Esophagus muscularis mucosa (tissue), 4 donors: Measurements from ENCODE around the gene TTC33. TPM values are rescaled to one million over a fixed set of nuclear protein-coding genes. Genes with fewer than 3 reads are reported as not detected.
"Not testable (repeated sequence)": the region's sequence is repeated elsewhere in the genome, so short reads cannot be mapped to it uniquely, and the experiment has no call there.

Experiments used
- DNase-seq: peaks from one replicate; pipeline ENCODE4 v3.0.0-alpha.2; 2017; ENCODE audit errors: extremely low spot score
- H3K27ac ChIP-seq, 4 donors: fragments of 200-600 bp; sonication (generic); replicated peaks in 1 of 4; 1 replicate in 3 of 4; 2 replicates in 1 of 4; pipeline ENCODE4 v1.5.1; 2016 to 2019; ENCODE audit warnings: mild to moderate bottlenecking in 1 of 4
- H3K27me3 ChIP-seq, 4 donors: fragments of 200-600 bp; sonication (generic); one replicate each; pipeline versions ENCODE4 v1.5.1 to v1.6.0; 2016 to 2019
- H3K36me3 ChIP-seq, 4 donors: fragments of 200-600 bp; sonication (generic); one replicate each; pipeline ENCODE4 v1.5.1; 2016 to 2019
- H3K4me1 ChIP-seq, 4 donors: fragments of 200-600 bp; sonication (generic); one replicate each; pipeline ENCODE4 v1.5.1; 2016 to 2019
- H3K4me3 ChIP-seq, 4 donors: fragments of 200-600 bp; sonication (generic); 1 replicate in 2 of 4; 2 replicates in 2 of 4; pipeline ENCODE4 v1.5.1; 2016 to 2019; ENCODE audit warnings: mild to moderate bottlenecking in 4 of 4, moderate library complexity in 1 of 4
- H3K9me3 ChIP-seq, 4 donors: fragments of 200-600 bp; sonication (generic); 1 replicate in 3 of 4; 2 replicates in 1 of 4; pipeline ENCODE4 v1.5.1; 2016 to 2019
- EP300 ChIP-seq: sonication (generic); formaldehyde crosslinking; IDR thresholded peaks from one replicate; pipeline ENCODE4 v1.6.1; 2017; ENCODE audit warnings: antibody characterized with exemption
- POLR2A ChIP-seq: fragments of 450-650 bp; IDR thresholded peaks from one replicate; pipeline ENCODE4 v1.6.1; 2017; ENCODE audit warnings: antibody characterized with exemption, moderate library complexity, mild to moderate bottlenecking, low read depth
- POLR2AphosphoS5 ChIP-seq, 2 donors: sonication (generic); formaldehyde crosslinking; IDR thresholded peaks; one replicate each; pipeline ENCODE4 v1.6.1; 2017; ENCODE audit warnings: antibody characterized with exemption in 2 of 2
- WGBS: methylation state at CpG from one replicate; pipeline ENCODE4 v1.1.5; 2018; 5-methylcytosine and 5-hydroxymethylcytosine counted together
- intact Hi-C: fragments of 100-400 bp; cut with DNase I; formaldehyde crosslinking; loops from one replicate; pipeline ENCODE4 v1.15.1; 2023
- total RNA-seq, 4 donors: library from RNA; depleted of rRNA; stranded (reverse); fragments of >200 nt; gene quantifications; one replicate each; pipeline versions ENCODE4 v1.1.0 to v1.2.1, GENCODE V29; 2016
- TF ChIP-seq, protein P1 (sequence below), 3 experiments: fragments of 200-600 bp in 2 of 3; fragments of 450-650 bp in 1 of 3; sonication (generic) in 2 of 3; IDR thresholded peaks; one replicate each; pipeline ENCODE4 v1.5.1; 2017 to 2019; ENCODE audit warnings: antibody characterized with exemption in 3 of 3, mild to moderate bottlenecking in 2 of 3, moderate library complexity in 1 of 3

The TTC33 gene
- total RNA-seq, 4 donors from 2014 or later, result 19.1 to 32.7 (median 24.0) TPM

DNA sequence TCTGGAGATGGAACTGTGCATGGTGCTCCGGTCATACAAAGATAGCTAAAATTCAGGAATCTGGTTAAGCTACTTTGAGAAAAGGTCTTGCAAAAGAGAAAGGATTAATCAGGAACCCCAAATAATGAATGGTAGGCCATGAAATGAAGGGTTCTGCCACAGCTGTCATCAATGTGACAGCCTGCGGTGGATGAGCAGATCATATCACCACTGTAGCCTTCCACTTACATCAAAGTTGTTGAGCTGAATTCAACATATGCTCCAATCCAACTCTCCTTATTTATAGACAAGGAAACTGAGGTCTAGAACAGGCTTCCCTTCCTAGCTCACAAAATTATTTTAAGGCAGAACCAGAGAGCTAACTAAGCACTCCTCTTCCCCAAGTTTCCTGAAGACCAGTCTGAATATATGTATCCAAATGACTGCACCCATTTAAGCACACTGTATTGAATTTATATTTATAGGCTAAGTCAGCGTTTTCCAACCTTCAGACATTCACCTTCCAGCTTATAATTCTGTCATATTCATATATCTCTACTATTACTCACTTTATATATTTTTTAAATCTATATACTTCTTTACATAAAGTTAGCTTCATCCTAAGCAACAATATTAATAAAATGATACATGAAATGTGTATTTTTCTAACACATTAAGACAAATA is 90.0 kb downstream of the TTC33 start:
- Histone ChIP-seq H3K36me3 (no peaks in the 10 kb centered on the region), H3K9me3 (no peaks in the 10 kb centered on the region), H3K27ac (no peak overlapping the region), H3K4me1 (no peaks in the 10 kb centered on the region), H3K27me3 (no peaks in the 10 kb centered on the region), H3K4me3 (no peak overlapping the region)
- intact Hi-C loops, result no loop called here
- no peak for DNase-seq
- TF ChIP-seq POLR2AphosphoS5 (IDR thresholded peaks at IDR 0.05) (no peak), POLR2A (no peak), EP300 (no peak)
- TF ChIP-seq, protein P1, sequence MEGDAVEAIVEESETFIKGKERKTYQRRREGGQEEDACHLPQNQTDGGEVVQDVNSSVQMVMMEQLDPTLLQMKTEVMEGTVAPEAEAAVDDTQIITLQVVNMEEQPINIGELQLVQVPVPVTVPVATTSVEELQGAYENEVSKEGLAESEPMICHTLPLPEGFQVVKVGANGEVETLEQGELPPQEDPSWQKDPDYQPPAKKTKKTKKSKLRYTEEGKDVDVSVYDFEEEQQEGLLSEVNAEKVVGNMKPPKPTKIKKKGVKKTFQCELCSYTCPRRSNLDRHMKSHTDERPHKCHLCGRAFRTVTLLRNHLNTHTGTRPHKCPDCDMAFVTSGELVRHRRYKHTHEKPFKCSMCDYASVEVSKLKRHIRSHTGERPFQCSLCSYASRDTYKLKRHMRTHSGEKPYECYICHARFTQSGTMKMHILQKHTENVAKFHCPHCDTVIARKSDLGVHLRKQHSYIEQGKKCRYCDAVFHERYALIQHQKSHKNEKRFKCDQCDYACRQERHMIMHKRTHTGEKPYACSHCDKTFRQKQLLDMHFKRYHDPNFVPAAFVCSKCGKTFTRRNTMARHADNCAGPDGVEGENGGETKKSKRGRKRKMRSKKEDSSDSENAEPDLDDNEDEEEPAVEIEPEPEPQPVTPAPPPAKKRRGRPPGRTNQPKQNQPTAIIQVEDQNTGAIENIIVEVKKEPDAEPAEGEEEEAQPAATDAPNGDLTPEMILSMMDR (IDR thresholded peaks at IDR 0.05), result no peak
- WGBS, result 91% methylated on average over 3 of the region's 3 CpGs

DNA sequence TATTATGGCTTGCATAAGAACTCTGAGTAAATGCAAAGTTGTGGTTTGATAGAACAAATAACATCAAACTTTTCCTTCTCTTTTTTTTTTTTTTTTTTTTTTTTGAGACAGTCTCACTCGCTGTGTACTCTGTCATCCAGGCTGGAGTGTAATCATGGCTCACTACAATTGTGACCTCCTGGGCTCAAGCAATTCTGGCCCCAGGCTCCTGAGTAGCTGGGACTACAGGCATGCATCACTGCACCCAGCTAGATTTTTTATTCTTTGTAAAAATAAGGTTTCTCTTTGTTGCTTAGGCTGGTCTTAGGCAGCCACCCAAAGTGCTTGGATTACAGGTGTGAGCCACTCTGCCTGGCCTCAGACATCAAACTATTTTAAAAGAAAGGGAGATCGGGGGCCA is 95.0 kb downstream of the TTC33 start:
- H3K27me3 ChIP-seq, result no peaks in the 10 kb centered on the region
- intact Hi-C loops, result no loop called here
- whole genome bisulfite sequencing, result 70% methylated on average over 2 of the region's 2 CpGs

DNA sequence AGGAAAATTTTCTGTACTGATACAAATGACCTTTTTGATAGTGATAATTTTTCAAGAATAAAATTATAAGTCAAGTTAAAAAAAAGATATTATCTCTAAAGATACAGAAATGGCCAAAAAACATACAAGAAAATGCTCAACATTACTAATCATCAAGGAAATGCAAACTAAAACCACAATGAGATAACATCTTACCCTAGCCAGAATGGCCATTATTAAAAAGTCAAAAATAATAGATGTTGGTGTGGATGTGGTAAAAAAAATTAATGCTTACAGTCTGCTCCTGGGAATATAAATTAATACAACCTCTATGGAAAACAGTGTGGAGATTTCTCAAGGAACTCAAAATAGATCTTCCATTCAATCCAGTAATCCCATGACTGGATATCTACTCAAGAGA is 99.0 kb downstream of the TTC33 start:
- no peak overlapping the region for H3K27ac ChIP-seq
- TF ChIP-seq, protein P1 (IDR thresholded peaks at IDR 0.05), result no peak
- TF ChIP-seq POLR2AphosphoS5 (IDR thresholded peaks at IDR 0.05) (no peak), EP300 (no peak), POLR2A (no peak)
- H3K27me3 ChIP-seq, result no peaks in the 10 kb centered on the region
- no peak for DNase-seq
- intact Hi-C loops, result no loop called here
- no peaks in the 10 kb centered on the region for H3K9me3 ChIP-seq
- H3K36me3 ChIP-seq, result no peaks in the 10 kb centered on the region
- H3K4me1 ChIP-seq, result no peaks in the 10 kb centered on the region
- no peak overlapping the region for H3K4me3 ChIP-seq

More for the DNA sequence above, 95.0 kb downstream of the TTC33 start:
- Histone ChIP-seq H3K9me3 (no peaks in the 10 kb centered on the region), H3K36me3 (no peaks in the 10 kb centered on the region), H3K4me3 (no peak overlapping the region), H3K27ac (no peak overlapping the region), H3K4me1 (no peaks in the 10 kb centered on the region)
- TF ChIP-seq POLR2AphosphoS5 (IDR thresholded peaks at IDR 0.05) (no peak), EP300 (no peak), POLR2A (no peak)
- TF ChIP-seq, protein P1 (IDR thresholded peaks at IDR 0.05), result no peak
- no peak for DNase-seq

DNA sequence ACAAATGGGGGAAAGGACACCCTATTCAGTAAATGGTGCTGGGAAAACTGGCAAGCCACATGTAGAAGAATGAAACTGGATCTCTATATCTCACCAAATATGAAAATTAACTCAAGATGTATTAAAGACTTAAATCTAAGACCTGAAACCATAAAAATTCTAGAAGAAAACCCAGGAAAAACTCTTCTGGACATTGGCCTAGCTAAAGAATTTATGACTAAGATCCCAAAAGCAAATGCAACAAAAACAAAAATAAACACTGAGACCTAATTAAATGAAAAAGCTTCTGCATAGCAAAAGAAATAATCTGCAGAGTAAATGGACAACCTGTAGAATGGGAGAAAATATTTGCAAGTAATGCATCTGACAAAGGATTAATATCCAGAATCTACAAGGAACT is 99.7 kb downstream of the TTC33 start:
- H3K4me3 ChIP-seq, H3K27me3 ChIP-seq, H3K9me3 ChIP-seq, H3K27ac ChIP-seq, intact Hi-C loops, H3K36me3 ChIP-seq, H3K4me1 ChIP-seq, DNase-seq: not testable (repeated sequence)

DNA sequence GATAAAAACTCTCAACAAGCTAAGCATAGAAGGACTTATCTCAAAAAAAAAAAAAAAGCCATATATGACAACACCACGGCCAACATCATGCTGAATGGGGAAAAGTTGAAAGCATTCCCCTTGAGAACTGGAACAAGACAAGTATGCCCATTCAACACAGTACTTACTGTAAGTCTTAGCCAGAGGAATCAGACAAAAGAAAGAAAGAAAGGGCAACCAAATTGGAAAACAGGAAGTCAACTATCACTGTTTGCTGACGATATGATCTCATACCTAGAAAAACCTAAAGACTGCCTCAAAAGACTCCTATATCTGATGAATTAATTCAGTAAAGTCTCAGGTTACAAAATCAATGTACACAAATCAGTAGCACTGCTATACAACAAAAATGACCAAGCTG is 100.6 kb downstream of the TTC33 start:
- Histone ChIP-seq H3K4me3 (no peak overlapping the region), H3K4me1 (no peaks in the 10 kb centered on the region), H3K9me3 (no peaks in the 10 kb centered on the region), H3K27ac (no peak overlapping the region), H3K36me3 (no peaks in the 10 kb centered on the region), H3K27me3 (no peaks in the 10 kb centered on the region)
- no peak for TF ChIP-seq POLR2AphosphoS5 (IDR thresholded peaks at IDR 0.05)
- 70% methylated on average over 2 of the region's 2 CpGs for WGBS
- intact Hi-C loops, result no loop called here
- DNase-seq, result no peak

DNA sequence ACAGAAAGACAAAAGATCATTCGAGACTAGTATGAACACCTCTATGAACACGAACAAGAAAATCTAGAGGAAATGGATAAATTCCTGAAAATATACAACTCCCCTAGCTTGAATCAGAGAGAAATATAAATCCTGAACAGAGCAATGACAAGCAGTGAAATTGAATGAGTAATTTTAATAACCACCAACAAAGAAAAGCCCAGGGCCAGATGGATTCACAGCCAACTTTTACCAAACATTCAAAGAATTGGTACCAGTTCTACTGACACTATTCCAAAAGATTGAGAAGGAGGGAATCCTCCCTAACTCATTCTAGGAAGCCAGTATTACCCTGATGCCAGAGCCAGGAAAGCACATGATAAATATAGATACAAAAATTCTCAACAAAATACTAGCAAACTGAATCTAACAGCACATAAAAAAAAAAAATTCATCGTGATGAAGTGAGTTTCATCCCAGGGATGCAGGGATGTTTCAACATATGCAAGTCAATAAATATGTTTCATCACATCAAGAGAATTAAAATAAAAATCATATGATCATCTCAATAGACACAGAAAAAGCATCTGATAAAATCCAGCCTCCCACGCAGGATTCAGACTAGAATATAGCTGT is 101.3 kb downstream of the TTC33 start:
- 74% methylated on average over 4 of the region's 4 CpGs for WGBS
- H3K36me3 ChIP-seq, result no peaks in the 10 kb centered on the region
- no peak for TF ChIP-seq EP300
- no peak for TF ChIP-seq POLR2A
- TF ChIP-seq, protein P1 (IDR thresholded peaks at IDR 0.05), result no peak
- no peak for TF ChIP-seq POLR2AphosphoS5 (IDR thresholded peaks at IDR 0.05)
- DNase-seq, result no peak
- H3K9me3 ChIP-seq, result no peaks in the 10 kb centered on the region
- no peak overlapping the region for H3K27ac ChIP-seq
- H3K4me3 ChIP-seq, result no peak overlapping the region
- intact Hi-C loops, result no loop called here
- no peaks in the 10 kb centered on the region for H3K27me3 ChIP-seq
- no peaks in the 10 kb centered on the region for H3K4me1 ChIP-seq
